ENCODE measurements around the gene MKRN1.
"Not testable (repeated sequence)": the region's sequence is repeated elsewhere in the genome, so short reads cannot be mapped to it uniquely, and the experiment has no call there.

The MKRN1 gene

DNA sequence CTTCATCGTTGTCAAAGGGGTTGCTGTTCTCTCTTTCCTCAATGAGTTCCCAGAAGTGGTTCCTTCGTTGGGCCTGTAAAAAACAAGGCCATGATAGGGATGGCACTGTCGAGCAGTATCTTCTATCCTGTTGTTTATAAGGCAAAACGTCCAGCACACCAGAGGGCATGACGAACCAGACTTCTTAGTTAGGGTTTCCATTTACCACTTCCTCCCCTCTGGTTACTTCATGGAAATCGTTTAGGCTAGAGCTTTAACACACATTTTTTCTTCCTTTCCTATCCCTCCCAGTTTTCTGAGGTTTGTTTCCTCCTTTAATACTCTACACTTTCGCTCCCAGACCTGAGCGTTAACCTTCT lies 24.7 kb downstream of the MKRN1 start:
- peaks cover 21% of the 10 kb centered on the region for H3K36me3 ChIP-seq (ENCODE audit: insufficient read depth, low read length)
- H3K4me1 ChIP-seq (ENCODE audit: control insufficient read depth, insufficient read depth, low read length, unreplicated experiment), result no peaks in the 10 kb centered on the region
- H3K27ac ChIP-seq (ENCODE audit: low read depth, low read length), result no peak overlapping the region
- no peaks in the 10 kb centered on the region for H3K27me3 ChIP-seq (ENCODE audit: insufficient read depth, low read length)
- H3K4me3 ChIP-seq (ENCODE audit: low read depth, low read length), result no peak overlapping the region
- no peaks in the 10 kb centered on the region for H3K79me2 ChIP-seq (ENCODE audit: control insufficient read depth, insufficient read depth, low read length, unreplicated experiment)
- no peak overlapping the region for H2AFZ ChIP-seq (ENCODE audit: low read length, unreplicated experiment)

DNA sequence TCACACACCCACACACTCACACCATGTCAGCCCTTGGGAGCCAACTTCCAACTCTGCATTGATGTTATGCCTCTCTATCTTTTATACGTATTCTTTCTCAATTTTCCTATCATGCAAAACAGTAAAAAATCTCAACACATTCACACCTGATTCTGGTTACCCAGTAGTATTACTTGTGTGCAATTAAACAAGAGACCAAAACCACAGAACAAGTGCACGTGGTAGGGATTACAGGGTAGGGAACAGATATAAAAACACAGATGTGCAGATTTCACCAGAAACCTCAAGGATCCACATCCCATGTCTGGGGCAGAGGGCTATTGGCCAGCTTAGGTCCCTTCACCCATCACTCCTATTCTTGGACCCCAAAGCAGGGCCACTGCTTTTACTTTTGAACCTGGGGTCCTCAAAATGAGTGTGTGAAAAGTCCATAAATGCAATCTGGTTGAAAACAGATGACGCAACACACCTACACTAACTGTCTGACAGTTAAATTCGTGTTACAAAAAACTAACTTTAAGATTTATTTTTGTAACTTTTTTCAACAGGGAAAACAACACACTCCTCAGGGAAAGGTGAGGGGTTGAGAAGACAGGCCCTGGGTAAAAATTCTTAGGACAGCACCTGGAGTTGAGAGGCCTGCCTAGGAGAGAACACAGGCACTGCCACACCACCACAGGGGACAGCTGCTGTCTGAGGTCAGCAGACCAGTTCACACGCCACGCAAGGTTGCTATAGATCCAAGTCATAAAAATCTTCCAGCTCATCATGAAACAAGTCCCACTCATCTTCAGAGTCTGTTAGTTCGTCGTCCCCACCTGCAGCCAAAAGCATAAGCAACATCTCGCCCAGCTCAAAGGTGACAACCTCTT lies 25.3 kb downstream of the MKRN1 start:
- H3K27ac ChIP-seq (ENCODE audit: low read depth, low read length); H3K79me2 ChIP-seq (ENCODE audit: control insufficient read depth, insufficient read depth, low read length, unreplicated experiment); H3K4me1 ChIP-seq (ENCODE audit: control insufficient read depth, insufficient read depth, low read length, unreplicated experiment); H3K27me3 ChIP-seq (ENCODE audit: insufficient read depth, low read length); H3K4me3 ChIP-seq (ENCODE audit: low read depth, low read length); H2AFZ ChIP-seq (ENCODE audit: low read length, unreplicated experiment): not testable (repeated sequence)
- peaks cover 17% of the 10 kb centered on the region for H3K36me3 ChIP-seq (ENCODE audit: insufficient read depth, low read length)

DNA sequence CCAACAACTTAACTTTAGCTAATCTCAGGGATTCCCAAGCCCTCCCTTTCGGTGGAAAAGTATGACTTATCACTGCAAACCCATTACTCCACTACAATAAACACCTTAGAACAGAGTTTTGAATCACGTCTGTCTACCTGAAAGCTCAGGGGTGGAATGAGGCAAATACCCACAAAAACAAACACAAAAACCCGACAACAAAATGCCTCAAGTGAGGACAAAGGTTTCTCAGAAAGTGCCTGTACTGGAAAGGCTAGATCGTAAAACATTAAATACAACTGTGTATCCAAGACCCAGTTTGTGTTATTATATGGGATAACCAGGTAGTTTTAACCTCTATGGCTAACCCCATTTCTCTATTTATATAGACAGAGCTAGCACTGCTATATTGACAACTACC lies 26.0 kb downstream of the MKRN1 start:
- no peaks in the 10 kb centered on the region for H3K79me2 ChIP-seq (ENCODE audit: control insufficient read depth, insufficient read depth, low read length, unreplicated experiment)
- no peaks in the 10 kb centered on the region for H3K4me1 ChIP-seq (ENCODE audit: control insufficient read depth, insufficient read depth, low read length, unreplicated experiment)
- no peak overlapping the region for H3K4me3 ChIP-seq (ENCODE audit: low read depth, low read length)
- H3K36me3 ChIP-seq (ENCODE audit: insufficient read depth, low read length), result peaks cover 13% of the 10 kb centered on the region
- H3K27ac ChIP-seq (ENCODE audit: low read depth, low read length), result no peak overlapping the region
- H2AFZ ChIP-seq (ENCODE audit: low read length, unreplicated experiment), result no peak overlapping the region
- H3K27me3 ChIP-seq (ENCODE audit: insufficient read depth, low read length), result no peaks in the 10 kb centered on the region

DNA sequence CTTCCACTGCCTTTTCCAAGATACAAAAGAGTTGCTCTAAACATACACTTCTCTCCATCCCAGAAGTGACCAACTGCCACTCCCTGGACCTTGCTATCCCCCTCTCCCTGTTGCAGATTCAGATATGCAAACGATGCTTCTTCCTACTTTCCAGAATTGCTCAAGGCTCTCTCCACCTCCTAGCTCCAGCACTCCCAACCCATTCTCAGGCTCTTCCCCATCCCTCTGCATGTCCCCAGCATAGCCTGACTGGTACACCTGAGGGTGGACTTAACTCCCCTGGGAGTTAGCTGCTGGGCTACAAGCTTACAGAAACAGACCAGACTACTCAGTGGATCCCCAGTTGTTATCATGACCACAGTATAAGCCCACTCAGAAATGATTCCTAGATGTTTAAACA lies 27.6 kb downstream of the MKRN1 start:
- H3K4me3 ChIP-seq (ENCODE audit: low read depth, low read length), result no peak overlapping the region
- H3K27me3 ChIP-seq (ENCODE audit: insufficient read depth, low read length), result no peaks in the 10 kb centered on the region
- H3K4me1 ChIP-seq (ENCODE audit: control insufficient read depth, insufficient read depth, low read length, unreplicated experiment), result no peaks in the 10 kb centered on the region
- no peak overlapping the region for H2AFZ ChIP-seq (ENCODE audit: low read length, unreplicated experiment)
- H3K79me2 ChIP-seq (ENCODE audit: control insufficient read depth, insufficient read depth, low read length, unreplicated experiment), result no peaks in the 10 kb centered on the region
- H3K27ac ChIP-seq (ENCODE audit: low read depth, low read length), result no peak overlapping the region
- H3K36me3 ChIP-seq (ENCODE audit: insufficient read depth, low read length), result peaks cover 13% of the 10 kb centered on the region

DNA sequence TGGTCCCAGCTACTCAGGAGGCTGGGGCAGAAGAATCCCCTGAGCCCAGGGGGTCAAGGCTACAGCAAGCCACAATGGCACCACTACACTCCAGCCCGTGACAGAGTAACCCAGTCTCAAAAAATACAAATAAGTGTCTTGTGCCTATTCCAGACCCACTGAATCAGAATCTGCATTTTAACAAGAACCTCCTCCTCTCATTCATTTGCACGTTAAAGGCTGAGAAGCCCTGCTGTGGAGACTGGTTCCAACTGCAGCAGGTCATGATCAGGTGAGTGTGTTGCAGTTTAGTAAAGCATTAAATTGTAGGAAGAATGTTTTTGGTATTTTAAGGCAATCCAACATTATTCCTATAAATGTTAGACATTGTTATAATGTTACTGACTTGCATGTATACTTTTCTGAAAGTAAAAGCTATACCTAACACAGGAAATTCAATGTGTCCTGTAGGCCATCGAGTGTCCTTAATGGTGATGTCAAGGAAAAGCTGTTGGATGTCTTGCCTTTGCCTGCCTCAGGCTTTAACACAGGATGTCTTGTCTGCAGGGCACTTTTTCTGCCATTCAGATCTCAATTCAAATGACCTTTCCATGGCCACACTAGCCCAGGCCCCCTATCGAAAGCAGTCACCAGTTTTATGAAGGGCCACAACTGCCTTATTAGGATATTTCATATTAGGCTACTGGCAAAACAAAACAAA lies 30.4 kb downstream of the MKRN1 start:
- no peaks in the 10 kb centered on the region for H3K36me3 ChIP-seq (ENCODE audit: insufficient read depth, low read length)
- H3K27ac ChIP-seq (ENCODE audit: low read depth, low read length), result no peak overlapping the region
- H3K79me2 ChIP-seq (ENCODE audit: control insufficient read depth, insufficient read depth, low read length, unreplicated experiment), result no peaks in the 10 kb centered on the region
- H2AFZ ChIP-seq (ENCODE audit: low read length, unreplicated experiment), result no peak overlapping the region
- H3K4me1 ChIP-seq (ENCODE audit: control insufficient read depth, insufficient read depth, low read length, unreplicated experiment), result no peaks in the 10 kb centered on the region
- no peak overlapping the region for H3K4me3 ChIP-seq (ENCODE audit: low read depth, low read length)
- no peaks in the 10 kb centered on the region for H3K27me3 ChIP-seq (ENCODE audit: insufficient read depth, low read length)

DNA sequence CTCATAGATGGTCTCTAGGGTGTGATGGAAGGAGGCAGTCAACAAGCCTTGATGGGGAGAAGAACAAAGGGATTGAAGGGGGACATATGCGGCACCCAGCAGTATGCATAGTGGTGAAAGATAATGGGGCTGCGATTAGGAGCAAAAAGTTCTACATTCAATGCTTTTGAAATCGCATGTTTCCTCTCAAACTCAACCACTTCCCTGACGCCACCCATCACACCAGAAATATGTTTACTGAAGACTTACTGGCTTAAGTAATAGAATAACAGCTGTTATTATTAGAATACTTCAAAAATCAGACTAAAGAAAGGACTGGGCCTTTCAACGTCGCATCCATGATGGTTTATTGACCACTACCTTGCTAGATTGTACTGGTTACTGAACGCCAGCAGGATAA lies 31.5 kb downstream of the MKRN1 start:
- H3K27me3 ChIP-seq (ENCODE audit: insufficient read depth, low read length), result no peaks in the 10 kb centered on the region
- H2AFZ ChIP-seq (ENCODE audit: low read length, unreplicated experiment), result no peak overlapping the region
- H3K4me1 ChIP-seq (ENCODE audit: control insufficient read depth, insufficient read depth, low read length, unreplicated experiment), result no peaks in the 10 kb centered on the region
- H3K79me2 ChIP-seq (ENCODE audit: control insufficient read depth, insufficient read depth, low read length, unreplicated experiment), result no peaks in the 10 kb centered on the region
- no peak overlapping the region for H3K27ac ChIP-seq (ENCODE audit: low read depth, low read length)
- no peaks in the 10 kb centered on the region for H3K36me3 ChIP-seq (ENCODE audit: insufficient read depth, low read length)
- no peak overlapping the region for H3K4me3 ChIP-seq (ENCODE audit: low read depth, low read length)

DNA sequence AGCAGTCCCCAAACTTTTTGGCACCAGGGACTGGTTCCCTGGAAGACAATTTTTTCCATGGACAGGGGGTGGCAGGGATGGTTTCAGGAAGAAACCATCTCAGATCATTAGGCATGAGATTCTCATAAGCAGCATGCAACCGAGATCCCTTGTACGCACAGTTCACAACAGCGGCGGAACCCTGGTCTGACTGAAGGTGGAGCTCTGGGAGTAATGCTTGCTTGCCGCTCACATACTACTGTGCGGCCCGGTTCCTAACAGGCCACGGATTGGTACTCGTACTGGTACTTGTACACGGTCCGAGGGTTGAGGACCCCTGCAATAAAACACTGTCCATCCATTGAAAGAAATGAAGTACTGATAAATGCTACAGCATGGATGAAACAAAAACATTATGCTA lies 32.8 kb downstream of the MKRN1 start:
- Histone ChIP-seq H3K27ac (ENCODE audit: low read depth, low read length) (no peak overlapping the region), H3K36me3 (ENCODE audit: insufficient read depth, low read length) (no peaks in the 10 kb centered on the region), H3K4me1 (ENCODE audit: control insufficient read depth, insufficient read depth, low read length, unreplicated experiment) (no peaks in the 10 kb centered on the region), H3K79me2 (ENCODE audit: control insufficient read depth, insufficient read depth, low read length, unreplicated experiment) (no peaks in the 10 kb centered on the region), H3K4me3 (ENCODE audit: low read depth, low read length) (no peak overlapping the region), H2AFZ (ENCODE audit: low read length, unreplicated experiment) (no peak overlapping the region), H3K27me3 (ENCODE audit: insufficient read depth, low read length) (no peaks in the 10 kb centered on the region)

DNA sequence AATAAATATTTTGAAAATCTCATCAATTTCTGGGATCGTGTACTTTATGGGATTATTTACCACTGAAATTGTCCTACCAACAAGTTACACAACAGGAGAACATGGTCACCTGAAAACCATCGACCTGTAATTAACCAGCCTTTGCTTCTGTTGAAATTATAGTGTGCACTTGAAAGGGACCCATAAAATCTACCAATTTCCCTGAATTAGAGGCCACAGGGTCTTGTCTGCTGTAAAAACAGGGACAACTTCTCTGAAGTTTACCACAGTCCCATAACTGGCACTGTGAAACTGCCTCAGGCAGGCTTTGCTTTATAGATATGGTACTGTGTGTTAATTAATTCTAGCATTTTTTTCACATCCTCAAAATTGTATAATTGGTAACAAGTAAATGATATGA lies 37.8 kb downstream of the MKRN1 start:
- Histone ChIP-seq H2AFZ (ENCODE audit: low read length, unreplicated experiment) (no peak overlapping the region), H3K36me3 (ENCODE audit: insufficient read depth, low read length) (no peaks in the 10 kb centered on the region), H3K79me2 (ENCODE audit: control insufficient read depth, insufficient read depth, low read length, unreplicated experiment) (no peaks in the 10 kb centered on the region), H3K4me1 (ENCODE audit: control insufficient read depth, insufficient read depth, low read length, unreplicated experiment) (no peaks in the 10 kb centered on the region), H3K27me3 (ENCODE audit: insufficient read depth, low read length) (no peaks in the 10 kb centered on the region), H3K27ac (ENCODE audit: low read depth, low read length) (no peak overlapping the region), H3K4me3 (ENCODE audit: low read depth, low read length) (no peak overlapping the region)

DNA sequence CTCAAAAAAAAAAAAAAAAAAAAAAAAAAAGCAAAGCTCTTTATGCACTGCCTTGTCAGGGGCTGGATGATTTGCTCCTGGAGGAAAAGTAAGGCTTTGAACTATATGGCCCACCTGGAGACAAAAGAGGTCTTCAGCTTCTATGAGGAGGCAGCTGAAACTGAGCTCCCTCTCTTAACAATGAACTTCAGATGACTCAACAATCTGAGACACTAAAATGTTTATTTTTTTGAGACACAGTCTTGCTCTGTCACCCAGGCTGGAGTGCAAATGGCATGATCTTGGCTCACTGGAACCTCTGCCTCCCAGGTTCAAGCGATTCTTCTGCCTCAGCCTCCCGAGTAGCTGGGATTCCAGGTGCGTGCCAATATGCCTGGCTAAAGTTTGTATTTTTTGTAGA lies 38.7 kb downstream of the MKRN1 start:
- Histone ChIP-seq H3K79me2 (ENCODE audit: control insufficient read depth, insufficient read depth, low read length, unreplicated experiment) (no peaks in the 10 kb centered on the region), H3K36me3 (ENCODE audit: insufficient read depth, low read length) (no peaks in the 10 kb centered on the region), H3K27ac (ENCODE audit: low read depth, low read length) (no peak overlapping the region), H3K4me3 (ENCODE audit: low read depth, low read length) (no peak overlapping the region), H3K4me1 (ENCODE audit: control insufficient read depth, insufficient read depth, low read length, unreplicated experiment) (no peaks in the 10 kb centered on the region), H3K27me3 (ENCODE audit: insufficient read depth, low read length) (no peaks in the 10 kb centered on the region), H2AFZ (ENCODE audit: low read length, unreplicated experiment) (no peak overlapping the region)

DNA sequence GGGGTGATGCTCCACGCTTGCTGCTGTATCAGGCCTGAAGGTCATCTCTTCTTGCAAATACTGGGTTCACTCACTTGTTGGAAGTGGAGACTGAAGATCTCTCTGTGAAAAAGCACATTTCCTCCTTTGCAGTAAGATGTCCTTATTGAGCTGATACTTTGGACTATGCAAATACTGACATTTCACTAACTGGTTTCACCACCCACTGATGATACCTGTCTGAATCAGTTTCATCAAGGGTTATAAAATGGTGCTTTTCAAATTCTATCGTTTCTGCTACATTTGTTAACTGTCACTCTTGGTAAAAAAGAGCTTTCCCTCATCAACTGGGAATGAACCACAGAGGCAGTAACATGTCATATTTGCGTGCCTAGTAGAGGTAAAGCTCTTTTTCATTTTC lies 39.9 kb downstream of the MKRN1 start:
- H3K36me3 ChIP-seq (ENCODE audit: insufficient read depth, low read length), result no peaks in the 10 kb centered on the region
- no peak overlapping the region for H3K4me3 ChIP-seq (ENCODE audit: low read depth, low read length)
- H2AFZ ChIP-seq (ENCODE audit: low read length, unreplicated experiment), result no peak overlapping the region
- no peaks in the 10 kb centered on the region for H3K27me3 ChIP-seq (ENCODE audit: insufficient read depth, low read length)
- no peak overlapping the region for H3K27ac ChIP-seq (ENCODE audit: low read depth, low read length)
- no peaks in the 10 kb centered on the region for H3K79me2 ChIP-seq (ENCODE audit: control insufficient read depth, insufficient read depth, low read length, unreplicated experiment)
- no peaks in the 10 kb centered on the region for H3K4me1 ChIP-seq (ENCODE audit: control insufficient read depth, insufficient read depth, low read length, unreplicated experiment)

DNA sequence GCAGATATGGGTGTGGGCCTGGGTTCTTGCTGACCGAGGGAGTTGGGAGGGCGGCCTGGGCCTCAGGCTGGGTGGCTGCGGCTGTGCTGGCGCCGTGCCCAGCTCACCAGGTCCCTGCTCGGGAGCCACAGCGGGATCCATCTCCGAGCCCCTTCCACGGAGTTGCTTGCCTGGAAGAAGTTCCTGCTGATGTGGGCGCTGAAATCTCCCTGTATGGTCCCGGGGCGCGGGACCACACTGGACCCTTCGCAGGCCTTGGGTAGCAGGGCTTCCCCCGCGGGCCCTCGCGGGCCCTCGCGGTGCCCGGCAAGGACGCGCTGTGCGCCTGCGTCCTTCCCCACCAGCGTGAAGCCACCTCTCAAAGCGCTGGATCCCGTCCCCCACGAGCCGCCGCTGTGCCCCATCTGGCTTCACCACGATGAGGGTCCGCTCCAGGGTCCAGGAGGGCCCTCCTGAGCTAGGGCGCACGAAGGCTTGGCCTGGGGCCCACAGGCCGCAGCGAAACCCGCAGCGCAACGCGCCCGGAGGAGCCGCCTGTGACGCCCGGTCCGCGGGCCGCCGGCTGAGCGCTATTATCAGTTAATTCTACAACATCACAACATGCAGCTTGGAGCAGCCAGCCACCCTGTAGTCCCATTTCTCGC lies 43.9 kb downstream of the MKRN1 start:
- Histone ChIP-seq H3K27ac (ENCODE audit: low read depth, low read length) (no peak overlapping the region), H2AFZ (ENCODE audit: low read length, unreplicated experiment) (no peak overlapping the region), H3K36me3 (ENCODE audit: insufficient read depth, low read length) (no peaks in the 10 kb centered on the region), H3K4me1 (ENCODE audit: control insufficient read depth, insufficient read depth, low read length, unreplicated experiment) (no peaks in the 10 kb centered on the region), H3K4me3 (ENCODE audit: low read depth, low read length) (no peak overlapping the region), H3K79me2 (ENCODE audit: control insufficient read depth, insufficient read depth, low read length, unreplicated experiment) (no peaks in the 10 kb centered on the region), H3K27me3 (ENCODE audit: insufficient read depth, low read length) (no peaks in the 10 kb centered on the region)
